Fibroblast of lung (primary cell): Measurements from ENCODE around the gene COA6. TPM values are rescaled to one million over a fixed set of nuclear protein-coding genes. Genes with fewer than 3 reads are reported as not detected.
"Not testable (repeated sequence)": the region's sequence is repeated elsewhere in the genome, so short reads cannot be mapped to it uniquely, and the experiment has no call there.

ENCODE experiments used
- DNase-seq, 2 donors: peaks; one replicate each; pipeline versions ENCODE4 v3.0.0 to v3.0.0-alpha.2; 2010; ENCODE audit warnings: low read depth in 2 of 2
- H2AFZ ChIP-seq: 2 replicates; pipeline ENCODE4 v1.5.1; 2012; ENCODE audit warnings: low read length, control low read depth, inconsistent platforms
- H3K27ac ChIP-seq: 2 replicates; pipeline ENCODE4 v1.5.1; 2011; ENCODE audit warnings: low read length, control low read depth; ENCODE audit not compliant: insufficient read depth
- H3K27me3 ChIP-seq: 2 replicates; pipeline ENCODE4 v1.5.1; 2011; ENCODE audit warnings: mild to moderate bottlenecking, low read length; ENCODE audit not compliant: control insufficient read depth, insufficient read depth
- H3K36me3 ChIP-seq: 2 replicates; pipeline ENCODE4 v1.5.1; 2011; ENCODE audit warnings: low read length; ENCODE audit not compliant: control insufficient read depth, insufficient read depth
- H3K4me1 ChIP-seq: 2 replicates; pipeline ENCODE4 v1.5.1; 2011; ENCODE audit warnings: low read length; ENCODE audit not compliant: control insufficient read depth, insufficient read depth; ENCODE audit errors: extremely low read depth
- H3K4me2 ChIP-seq: 2 replicates; pipeline ENCODE4 v1.5.1; 2011; ENCODE audit warnings: low read length, control low read depth; ENCODE audit not compliant: insufficient read depth; ENCODE audit errors: extremely low read depth
- H3K4me3 ChIP-seq, 4 experiments: fragments of 200-600 bp in 1 of 4; sonication (generic) in 1 of 4; replicated peaks in 1 of 4; 2 replicates each; pipeline ENCODE4 v1.5.1; 2011 to 2016; ENCODE audit warnings: low read length in 4 of 4, low read depth in 3 of 4, mild to moderate bottlenecking in 3 of 4, control low read depth in 2 of 4, inconsistent platforms in 1 of 4, mixed read lengths in 1 of 4; ENCODE audit not compliant: insufficient read depth in 1 of 4; ENCODE audit errors: control extremely low read depth in 1 of 4
- H3K79me2 ChIP-seq: 2 replicates; pipeline ENCODE4 v1.5.1; 2012; ENCODE audit warnings: mild to moderate bottlenecking, low read length, inconsistent platforms; ENCODE audit not compliant: control insufficient read depth, insufficient read depth
- H3K9ac ChIP-seq: 2 replicates; pipeline ENCODE4 v1.5.1; 2011; ENCODE audit warnings: mild to moderate bottlenecking, low read length, control low read depth; ENCODE audit not compliant: insufficient read depth
- H3K9me3 ChIP-seq: 2 replicates; pipeline ENCODE4 v1.5.1; 2012; ENCODE audit warnings: low read depth, low read length; ENCODE audit not compliant: control insufficient read depth, insufficient read depth
- H4K20me1 ChIP-seq: 2 replicates; pipeline ENCODE4 v1.5.1; 2011; ENCODE audit warnings: low read length; ENCODE audit not compliant: control insufficient read depth, insufficient read depth; ENCODE audit errors: extremely low read depth
- CTCF ChIP-seq, 2 donors: IDR thresholded peaks in 1 of 2; conservative IDR thresholded peaks in 1 of 2; 1 replicate in 1 of 2; 2 replicates in 1 of 2; pipeline ENCODE4 v1.5.1; 2011 to 2012; ENCODE audit warnings: low read length in 2 of 2, control low read depth in 1 of 2, inconsistent platforms in 1 of 2, low read depth in 1 of 2, mild to moderate bottlenecking in 1 of 2
- EZH2 ChIP-seq: IDR thresholded peaks from 2 replicates; pipeline ENCODE4 v1.5.1; 2012; ENCODE audit warnings: low read length, control low read depth, mild to moderate bottlenecking; ENCODE audit errors: missing control alignments
- polyA plus RNA-seq, 2 donors: library from polyadenylated mRNA; depleted of rRNA in 1 of 2; stranded (reverse) in 1 of 2; unstranded in 1 of 2; fragments of >200 nt; gene quantifications; 2 replicates each; pipeline ENCODE4 v1.2.1, GENCODE V29; 2011 to 2012; ENCODE audit warnings: missing spikeins in 1 of 2
- total RNA-seq: library from RNA; depleted of rRNA; stranded (reverse); fragments of >200 nt; gene quantifications from 2 replicates; pipeline ENCODE4 v1.2.1, GENCODE V29; 2014

The COA6 gene
- total and polyA plus RNA-seq, 2 donors (not counting 1 experiment from before 2014, with no cell fraction given), result 21.7 to 27.7 TPM

GRCh38 chr1:234348964-234349363, 24.3 kb upstream of the COA6 start:
- Histone ChIP-seq H3K36me3 (no peaks in the 10 kb centered on the region), H4K20me1 (no peaks in the 10 kb centered on the region), H3K4me1 (no peaks in the 10 kb centered on the region), H3K9me3 (no peaks in the 10 kb centered on the region), H2AFZ (no peak overlapping the region), H3K27me3 (no peaks in the 10 kb centered on the region), H3K9ac (no peak overlapping the region), H3K27ac (no peak overlapping the region), H3K4me2 (no peak overlapping the region), H3K4me3 (no peak overlapping the region), H3K79me2 (no peaks in the 10 kb centered on the region)
- TF ChIP-seq CTCF (conservative IDR thresholded peaks at IDR 0.05 in 1 of 2, IDR thresholded peaks at IDR 0.05 in 1 of 2; ENCODE audit: low read depth in 1 of 2, low read length in 2 of 2) (no peak), EZH2 (no peak)
- no peak for DNase-seq

GRCh38 chr1:234355782-234356510, 17.3 kb upstream of the COA6 start:
- H3K4me3 ChIP-seq, result no peak overlapping the region
- H3K27ac ChIP-seq, result no peak overlapping the region
- H3K79me2 ChIP-seq, result no peaks in the 10 kb centered on the region
- H3K4me2 ChIP-seq, result no peak overlapping the region
- no peaks in the 10 kb centered on the region for H3K36me3 ChIP-seq
- H3K4me1 ChIP-seq, result no peaks in the 10 kb centered on the region
- TF ChIP-seq CTCF (conservative IDR thresholded peaks at IDR 0.05 in 1 of 2, IDR thresholded peaks at IDR 0.05 in 1 of 2; ENCODE audit: low read depth in 1 of 2, low read length in 2 of 2) (no peak), EZH2 (no peak)
- no peaks in the 10 kb centered on the region for H3K9me3 ChIP-seq
- H3K9ac ChIP-seq, result no peak overlapping the region
- no peaks in the 10 kb centered on the region for H4K20me1 ChIP-seq
- no peaks in the 10 kb centered on the region for H3K27me3 ChIP-seq
- no peak overlapping the region for H2AFZ ChIP-seq
- no peak for DNase-seq

- peak overlapping the region in 1 of 4 experiments; percentile 47 for H3K4me3 ChIP-seq
- H3K27ac ChIP-seq, H3K79me2 ChIP-seq, H4K20me1 ChIP-seq, H3K27me3 ChIP-seq, H2AFZ ChIP-seq, H3K4me1 ChIP-seq, H3K36me3 ChIP-seq, H3K9ac ChIP-seq, H3K9me3 ChIP-seq, H3K4me2 ChIP-seq: not testable (repeated sequence)
- peak; percentile 3 to 4 for DNase-seq
These were observed 16.5 kb upstream of the COA6 start for GRCh38 chr1:234356615-234357269.
